NCI-H82 treated with DMSO at 0.1 percent for 48 hours (cell line): Measurements from ENCODE around the gene FMC1.
"Not testable (repeated sequence)": the region's sequence is repeated elsewhere in the genome, so short reads cannot be mapped to it uniquely, and the experiment has no call there.

Experiments used
- DNase-seq: peaks from one replicate; lab custom pipeline; 2025; ENCODE audit not compliant: unreplicated experiment; lab: John Stamatoyannopoulos, UW

Gene FMC1

GRCh38 chr7:139340037-139340807 lies 915 bp upstream of the FMC1 start:
- peak; percentile 98 for DNase-seq

GRCh38 chr7:139340808-139341057 lies 404 bp upstream of the FMC1 start:
- DNase-seq, result no peak

GRCh38 chr7:139341776-139342226 lies 664 bp downstream of the FMC1 start:
- DNase-seq, result peak; percentile 68

- DNase-seq, result no peak
Measured at GRCh38 chr7:139345042-139345441, 3.9 kb downstream of the FMC1 start.

- DNase-seq, result no peak
Measured at GRCh38 chr7:139351027-139351426, 9.9 kb downstream of the FMC1 start.

GRCh38 chr7:139354729-139355128 lies 13.6 kb downstream of the FMC1 start:
- DNase-seq, result no peak

- DNase-seq, result no peak
Measured at GRCh38 chr7:139355320-139355719, 14.2 kb downstream of the FMC1 start.

- not testable (repeated sequence) for DNase-seq
Measured at GRCh38 chr7:139357729-139358506, 16.8 kb downstream of the FMC1 start.

GRCh38 chr7:139358541-139359365 lies 17.6 kb downstream of the FMC1 start:
- no peak for DNase-seq

- DNase-seq, result peak; percentile 98
Measured at GRCh38 chr7:139359366-139360209, 18.5 kb downstream of the FMC1 start, which contains the start of gene LUC7L2. Gene LUC7L2, plus strand, starts transcription at chr7:139359894. Its CDS starts 368 bp downstream, at chr7:139360262.

GRCh38 chr7:139360210-139360947 lies 19.2 kb downstream of the FMC1 start:
- peak; percentile 91 for DNase-seq

- DNase-seq, result no peak
Measured at GRCh38 chr7:139360948-139361307, 19.8 kb downstream of the FMC1 start.

GRCh38 chr7:139361523-139361922 lies 20.4 kb downstream of the FMC1 start:
- DNase-seq, result peak; percentile 48

- DNase-seq, result no peak
Measured at GRCh38 chr7:139362302-139362701, 21.2 kb downstream of the FMC1 start.

GRCh38 chr7:139362981-139363380 lies 21.8 kb downstream of the FMC1 start:
- no peak for DNase-seq

GRCh38 chr7:139365336-139365735 lies 24.2 kb downstream of the FMC1 start:
- no peak for DNase-seq

GRCh38 chr7:139366400-139366799 lies 25.3 kb downstream of the FMC1 start:
- no peak for DNase-seq

GRCh38 chr7:139367438-139368155 lies 26.5 kb downstream of the FMC1 start:
- DNase-seq, result no peak

GRCh38 chr7:139370301-139370942 lies 29.3 kb downstream of the FMC1 start:
- no peak for DNase-seq
